Measurements from ENCODE around the gene SYNDIG1. TPM values are rescaled to one million over a fixed set of nuclear protein-coding genes. Genes with fewer than 3 reads are reported as not detected.

SYNDIG1 gene
- total RNA-seq, 1 donor from 2014 or later, result not detected

DNA sequence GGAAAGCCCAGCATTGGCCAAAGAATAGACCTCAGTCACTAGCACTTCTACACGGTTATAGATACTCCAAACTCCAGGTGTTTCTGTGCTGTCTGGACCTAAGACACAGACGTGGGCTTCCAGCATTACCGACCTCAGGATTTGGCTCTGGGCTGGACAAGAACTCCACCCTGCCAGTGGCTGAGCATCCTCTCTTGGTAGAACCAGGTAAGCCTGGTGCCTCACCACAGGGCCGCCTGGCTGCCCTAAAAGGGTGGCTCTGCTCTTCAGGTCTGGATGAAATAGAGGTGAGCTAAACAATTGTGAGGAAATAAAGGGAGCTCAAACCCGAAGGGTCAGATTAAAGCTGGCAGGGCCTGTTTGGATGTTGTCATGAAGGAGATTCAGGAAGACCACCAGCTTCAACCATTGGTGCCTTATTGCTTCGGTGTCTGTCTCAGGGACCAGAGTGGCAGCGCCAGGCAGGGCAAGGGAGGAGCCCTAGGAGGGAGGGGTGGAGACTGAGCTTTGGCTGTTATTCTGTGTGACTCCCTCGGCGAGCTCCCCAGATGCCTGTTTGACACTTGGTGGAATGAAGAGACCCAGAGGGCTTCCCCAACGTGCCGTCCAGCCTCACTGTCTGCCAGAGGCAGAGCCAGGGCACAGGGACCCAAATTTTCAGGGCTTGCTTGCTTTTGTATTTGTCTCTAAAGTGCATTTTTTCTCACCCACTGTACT, 8.6 kb downstream of the SYNDIG1 start:
- no peaks in the 10 kb centered on the region for H3K36me3 ChIP-seq (ENCODE audit: control insufficient read depth, insufficient read depth, low read length)
- TF ChIP-seq, protein P1, sequence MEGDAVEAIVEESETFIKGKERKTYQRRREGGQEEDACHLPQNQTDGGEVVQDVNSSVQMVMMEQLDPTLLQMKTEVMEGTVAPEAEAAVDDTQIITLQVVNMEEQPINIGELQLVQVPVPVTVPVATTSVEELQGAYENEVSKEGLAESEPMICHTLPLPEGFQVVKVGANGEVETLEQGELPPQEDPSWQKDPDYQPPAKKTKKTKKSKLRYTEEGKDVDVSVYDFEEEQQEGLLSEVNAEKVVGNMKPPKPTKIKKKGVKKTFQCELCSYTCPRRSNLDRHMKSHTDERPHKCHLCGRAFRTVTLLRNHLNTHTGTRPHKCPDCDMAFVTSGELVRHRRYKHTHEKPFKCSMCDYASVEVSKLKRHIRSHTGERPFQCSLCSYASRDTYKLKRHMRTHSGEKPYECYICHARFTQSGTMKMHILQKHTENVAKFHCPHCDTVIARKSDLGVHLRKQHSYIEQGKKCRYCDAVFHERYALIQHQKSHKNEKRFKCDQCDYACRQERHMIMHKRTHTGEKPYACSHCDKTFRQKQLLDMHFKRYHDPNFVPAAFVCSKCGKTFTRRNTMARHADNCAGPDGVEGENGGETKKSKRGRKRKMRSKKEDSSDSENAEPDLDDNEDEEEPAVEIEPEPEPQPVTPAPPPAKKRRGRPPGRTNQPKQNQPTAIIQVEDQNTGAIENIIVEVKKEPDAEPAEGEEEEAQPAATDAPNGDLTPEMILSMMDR (IDR thresholded peaks at IDR 0.05; ENCODE audit: insufficient read depth, low read length, severe bottlenecking), result no peak
- FAIRE-seq (no peak), DNase-seq (ENCODE audit: low read depth) (no peak)
- H3K4me3 ChIP-seq (ENCODE audit: low read depth, low read length), result no peak overlapping the region
- H3K27me3 ChIP-seq (ENCODE audit: control insufficient read depth, insufficient read depth, low read length), result no peaks in the 10 kb centered on the region

DNA sequence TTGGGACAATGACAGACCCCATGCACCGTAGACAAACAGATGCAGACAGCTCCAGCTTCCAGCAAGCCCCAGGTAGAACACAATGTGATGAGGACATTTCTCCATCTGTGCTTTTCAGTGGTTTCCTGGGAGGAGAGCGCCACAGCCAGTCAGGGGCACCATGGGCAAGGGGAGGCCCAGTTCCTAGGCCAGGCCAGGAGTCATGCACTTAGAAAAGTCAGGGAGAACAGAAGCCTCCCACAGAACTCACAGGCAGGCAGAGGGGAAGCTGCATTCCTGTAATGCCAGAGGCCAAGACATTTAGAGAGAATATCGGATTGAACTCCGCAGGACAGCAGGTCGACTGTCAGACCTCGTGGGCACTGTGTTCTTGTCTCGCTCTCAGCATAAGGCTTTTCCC, 9.2 kb downstream of the SYNDIG1 start:
- H3K27me3 ChIP-seq (ENCODE audit: control insufficient read depth, insufficient read depth, low read length), result no peaks in the 10 kb centered on the region
- no peaks in the 10 kb centered on the region for H3K36me3 ChIP-seq (ENCODE audit: control insufficient read depth, insufficient read depth, low read length)
- peak; percentile 36 for FAIRE-seq
- TF ChIP-seq, protein P1 (IDR thresholded peaks at IDR 0.05; ENCODE audit: insufficient read depth, low read length, severe bottlenecking), result no peak
- DNase-seq (ENCODE audit: low read depth), result no peak
- H3K4me3 ChIP-seq (ENCODE audit: low read depth, low read length), result no peak overlapping the region

DNA sequence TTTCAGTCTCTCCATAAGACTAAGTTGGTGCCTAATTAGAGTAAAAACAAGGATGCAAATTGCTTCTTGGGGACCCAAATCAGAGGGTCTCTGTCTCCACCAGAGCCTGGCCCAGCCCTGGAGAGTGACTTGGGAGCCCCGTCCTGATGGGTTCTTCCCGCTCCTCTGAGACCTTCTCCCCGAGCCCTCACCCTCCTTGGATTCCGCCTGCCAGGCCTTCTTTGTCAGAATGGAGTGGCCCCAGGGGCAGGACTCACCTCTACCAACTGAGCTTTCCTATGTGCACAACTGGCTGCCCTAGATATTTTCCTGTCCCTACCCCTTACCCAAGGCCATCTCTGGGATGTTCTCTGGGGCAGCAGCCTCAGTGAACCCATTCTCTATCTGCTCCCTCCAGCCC, 9.7 kb downstream of the SYNDIG1 start:
- FAIRE-seq (no peak), DNase-seq (ENCODE audit: low read depth) (no peak)
- Histone ChIP-seq H3K36me3 (ENCODE audit: control insufficient read depth, insufficient read depth, low read length) (no peaks in the 10 kb centered on the region), H3K27me3 (ENCODE audit: control insufficient read depth, insufficient read depth, low read length) (no peaks in the 10 kb centered on the region), H3K4me3 (ENCODE audit: low read depth, low read length) (no peak overlapping the region)
- TF ChIP-seq, protein P1 (IDR thresholded peaks at IDR 0.05; ENCODE audit: insufficient read depth, low read length, severe bottlenecking), result no peak

DNA sequence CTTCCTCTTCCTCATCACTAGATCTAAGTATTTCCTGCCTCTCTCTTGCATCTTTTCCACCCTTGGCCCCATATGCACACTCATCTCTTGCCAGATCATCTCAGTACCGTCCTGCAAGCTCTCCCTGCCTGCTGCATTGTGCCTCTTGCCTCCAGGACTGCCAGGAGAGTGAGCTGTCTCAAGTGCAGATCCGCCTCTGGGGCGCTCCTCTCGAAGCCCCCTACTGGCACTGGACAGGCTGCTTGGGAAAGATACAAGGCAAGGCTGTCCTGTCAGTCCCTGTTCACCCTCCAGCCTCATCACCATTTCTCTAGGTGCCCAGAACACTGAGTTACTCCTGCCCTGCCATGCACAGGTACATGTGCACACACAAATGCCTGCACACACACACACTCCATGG, 10.2 kb downstream of the SYNDIG1 start:
- FAIRE-seq, result no peak
- no peak for DNase-seq (ENCODE audit: low read depth)
- Histone ChIP-seq H3K27me3 (ENCODE audit: control insufficient read depth, insufficient read depth, low read length) (no peaks in the 10 kb centered on the region), H3K36me3 (ENCODE audit: control insufficient read depth, insufficient read depth, low read length) (no peaks in the 10 kb centered on the region), H3K4me3 (ENCODE audit: low read depth, low read length) (no peak overlapping the region)
- TF ChIP-seq, protein P1 (IDR thresholded peaks at IDR 0.05; ENCODE audit: insufficient read depth, low read length, severe bottlenecking), result no peak

DNA sequence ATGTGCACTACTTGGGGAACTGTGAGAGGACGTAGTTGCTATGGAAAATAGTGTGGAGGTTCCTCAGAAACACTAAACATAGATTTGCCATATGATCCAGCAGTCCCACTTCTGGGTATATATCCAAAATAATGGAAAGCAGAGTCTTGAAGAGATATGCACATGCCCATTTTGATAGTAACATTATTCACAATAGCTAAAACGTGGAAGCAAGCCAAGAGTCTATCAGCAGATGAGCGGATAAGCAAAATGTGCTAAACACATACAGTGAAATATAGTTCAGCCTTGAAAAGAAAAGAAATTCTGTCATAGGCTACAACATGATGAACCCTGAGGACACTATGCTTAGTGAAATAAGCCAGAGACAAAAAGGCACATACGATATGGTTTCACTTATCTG, 11.1 kb downstream of the SYNDIG1 start:
- TF ChIP-seq, protein P1 (IDR thresholded peaks at IDR 0.05; ENCODE audit: insufficient read depth, low read length, severe bottlenecking), result no peak
- FAIRE-seq (peak; percentile 23), DNase-seq (ENCODE audit: low read depth) (no peak)
- Histone ChIP-seq H3K36me3 (ENCODE audit: control insufficient read depth, insufficient read depth, low read length) (no peaks in the 10 kb centered on the region), H3K4me3 (ENCODE audit: low read depth, low read length) (no peak overlapping the region), H3K27me3 (ENCODE audit: control insufficient read depth, insufficient read depth, low read length) (no peaks in the 10 kb centered on the region)

DNA sequence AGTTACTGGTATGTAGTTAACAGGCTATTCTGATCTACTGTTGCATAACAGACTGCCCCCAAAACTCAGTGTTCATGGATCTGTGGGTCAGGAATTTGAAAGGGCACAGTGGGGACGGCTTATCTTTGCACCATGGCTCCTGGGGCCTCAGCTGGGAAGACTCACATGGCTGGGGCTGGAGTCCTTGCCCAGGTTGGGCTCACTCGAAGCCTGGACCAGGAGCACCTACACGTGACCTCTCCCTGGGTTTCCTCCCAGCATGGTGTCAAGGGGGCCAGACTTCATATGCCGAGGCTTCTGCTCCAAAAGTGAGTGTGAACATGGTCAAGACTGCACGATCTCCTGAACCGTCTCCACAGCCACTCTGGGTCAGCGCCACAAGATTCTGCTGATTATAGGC, 11.7 kb downstream of the SYNDIG1 start:
- DNase-seq (ENCODE audit: low read depth) (no peak), FAIRE-seq (no peak)
- H3K36me3 ChIP-seq (ENCODE audit: control insufficient read depth, insufficient read depth, low read length), result no peaks in the 10 kb centered on the region
- no peaks in the 10 kb centered on the region for H3K27me3 ChIP-seq (ENCODE audit: control insufficient read depth, insufficient read depth, low read length)
- H3K4me3 ChIP-seq (ENCODE audit: low read depth, low read length), result no peak overlapping the region
- TF ChIP-seq, protein P1 (IDR thresholded peaks at IDR 0.05; ENCODE audit: insufficient read depth, low read length, severe bottlenecking), result no peak
